K562 (cell line): Measurements from ENCODE around the gene CTPS1. TPM values are rescaled to one million over a fixed set of nuclear protein-coding genes. Genes with fewer than 3 reads are reported as not detected.

Experiments
- CEBPB ChIP-seq: fragments of 450-650 bp; IDR thresholded peaks from 2 replicates; pipeline ENCODE4 v1.6.1; 2016; ENCODE audit warnings: missing genetic modification characterization, missing compliant biosample characterization
- CSDE1 ChIP-seq, 2 experiments: fragments of 450-650 bp; IDR thresholded peaks; 2 replicates each; pipeline ENCODE4 v1.6.1; 2016; ENCODE audit warnings: mild to moderate bottlenecking in 1 of 2
- KDM2B ChIP-seq: fragments of 250-450 bp; sonication (Bioruptor Pico); IDR thresholded peaks from 2 replicates; pipeline ENCODE4 v1.8.0; 2021; ENCODE audit warnings: mild to moderate bottlenecking, moderate library complexity
- MAFF ChIP-seq: IDR thresholded peaks from 2 replicates; pipeline ENCODE4 v1.6.1; 2012; ENCODE audit warnings: low read length, improper control_type of control experiment
- MAFK ChIP-seq: IDR thresholded peaks from 2 replicates; pipeline ENCODE4 v1.6.1; 2011; ENCODE audit warnings: low read length, improper control_type of control experiment
- PTTG1 ChIP-seq: fragments of 450-650 bp; IDR thresholded peaks from 2 replicates; pipeline ENCODE4 v1.6.1; 2016; ENCODE audit warnings: low read depth, mild to moderate bottlenecking, missing genetic modification characterization, missing compliant biosample characterization
- RB1 ChIP-seq: fragments of 450-650 bp; IDR thresholded peaks from 2 replicates; pipeline ENCODE4 v1.6.1; 2017; ENCODE audit warnings: low read depth, mild to moderate bottlenecking
- TEAD1 ChIP-seq, 2 experiments: fragments of 450-650 bp in 1 of 2; sonication (generic) in 1 of 2; formaldehyde crosslinking; IDR thresholded peaks; 2 replicates each; pipeline versions ENCODE4 v1.4.0 to v1.8.0; 2020 to 2022; ENCODE audit warnings: mild to moderate bottlenecking in 2 of 2, missing genetic modification reagents in 1 of 2
- TSC22D4 ChIP-seq: fragments of 450-650 bp; IDR thresholded peaks from 2 replicates; pipeline ENCODE4 v1.6.1; 2016; ENCODE audit warnings: missing genetic modification characterization, missing biosample characterization, control low read depth
- ZNF175 ChIP-seq: fragments of 200-800 bp; sonication (Bioruptor generic); IDR thresholded peaks from 2 replicates; pipeline ENCODE4 v1.6.1; 2016; ENCODE audit warnings: low read depth, mild to moderate bottlenecking, missing genetic modification characterization, missing compliant biosample characterization
- ZNF347 ChIP-seq: fragments of 450-650 bp; formaldehyde crosslinking; IDR thresholded peaks from 2 replicates; pipeline ENCODE4 v1.4.0; 2020; ENCODE audit warnings: low read depth, mild to moderate bottlenecking, moderate library complexity
- polyA plus RNA-seq, 8 experiments: library from polyadenylated mRNA; depleted of rRNA in 4 of 8; stranded (reverse) in 5 of 8; unstranded in 3 of 8; fragments of >200 nt; fragmentation: Nextera tagmentation in 2 of 8; fragmentation: Illumina TruSeq in 1 of 8; extraction: Ambion mirVana in 2 of 8; extraction: Trizol in 1 of 8; gene quantifications; 2 replicates each; pipeline versions ENCODE4 v1.2.1 to v1.2.3, GENCODE V29; 2011 to 2014; ENCODE audit warnings: inconsistent platforms in 1 of 8, missing spikeins in 1 of 8
- total RNA-seq, 7 experiments: library from RNA; depleted of rRNA in 6 of 7; stranded (reverse); fragments of >200 nt in 6 of 7; fragmentation: Illumina TruSeq in 2 of 7; extraction: Trizol in 2 of 7; gene quantifications; 2 replicates each; pipeline versions ENCODE4 v1.2.1 to v1.2.3, GENCODE V29; 2011 to 2021; ENCODE audit warnings: low replicate concordance in 1 of 7
- TF ChIP-seq, protein P1 (sequence below), 3 experiments: fragments of 200-800 bp in 1 of 3; fragments of 250-450 bp in 1 of 3; fragments of 450-650 bp in 1 of 3; sonication (Bioruptor Pico) in 1 of 3; sonication (Bioruptor generic) in 1 of 3; formaldehyde crosslinking in 1 of 3; IDR thresholded peaks; 2 replicates each; pipeline versions ENCODE4 v1.6.1 to v1.8.0; 2016 to 2022; ENCODE audit warnings: mild to moderate bottlenecking in 2 of 3, missing genetic modification characterization in 2 of 3, missing compliant biosample characterization in 1 of 3, moderate library complexity in 1 of 3
- TF ChIP-seq, protein P2 (sequence below): IDR thresholded peaks from 2 replicates; pipeline ENCODE4 v1.6.1; 2011; ENCODE audit warnings: borderline replicate concordance, low read depth, mild to moderate bottlenecking, moderate library complexity, low read length; ENCODE audit not compliant: insufficient read depth, poor library complexity, severe bottlenecking
- TF ChIP-seq, protein P3 (sequence below): fragments of 450-650 bp; formaldehyde crosslinking; IDR thresholded peaks from 2 replicates; pipeline ENCODE4 v1.4.0; 2022; ENCODE audit warnings: missing genetic modification characterization
- TF ChIP-seq, protein P4 (sequence below): sonication (generic); formaldehyde crosslinking; IDR thresholded peaks from 2 replicates; pipeline ENCODE4 v1.8.1; 2023; ENCODE audit warnings: mild to moderate bottlenecking, missing genetic modification reagents

CTPS1 gene
- total and polyA plus RNA-seq, 9 of the 15 experiments (the other 6 are each of a cell fraction or from before 2014, with no cell fraction given), result 44.4 to 164 (median 87.7) TPM

DNA sequence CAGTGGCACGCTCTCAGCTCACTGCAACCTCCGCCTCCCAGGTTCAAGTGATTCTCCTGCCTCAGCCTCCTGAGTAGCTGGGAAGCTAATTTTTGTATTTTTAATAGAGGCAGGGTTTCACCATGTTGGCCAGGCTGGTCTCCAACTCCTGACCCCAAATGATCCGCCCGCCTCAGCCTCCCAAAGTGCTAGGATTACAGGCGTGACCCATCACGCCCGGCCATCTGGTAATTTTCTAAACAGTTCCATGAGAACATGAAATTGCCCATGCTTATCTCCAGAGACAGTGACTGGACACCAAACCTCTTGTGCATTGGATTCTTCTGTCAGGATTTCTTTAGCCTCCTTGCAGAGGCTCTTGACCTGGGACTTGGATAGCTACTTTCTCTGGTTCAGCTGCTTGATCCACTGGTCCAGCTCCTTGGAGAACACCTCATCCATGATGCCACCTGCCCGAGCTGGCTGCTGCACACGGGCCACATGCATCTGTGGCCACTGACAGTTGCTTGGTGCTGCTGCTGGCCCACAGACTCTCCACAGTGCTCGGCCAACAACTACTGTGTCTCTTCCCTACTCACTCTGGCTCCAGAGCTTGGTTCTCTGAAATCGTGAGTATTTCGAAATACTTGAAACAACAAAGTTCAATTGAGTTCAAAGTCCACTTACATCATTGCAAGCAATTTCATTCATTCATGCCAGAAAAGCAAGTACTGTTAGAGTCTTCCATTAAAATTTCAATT, 40.0 kb upstream of the CTPS1 start (continued):
- TF ChIP-seq, protein P1, sequence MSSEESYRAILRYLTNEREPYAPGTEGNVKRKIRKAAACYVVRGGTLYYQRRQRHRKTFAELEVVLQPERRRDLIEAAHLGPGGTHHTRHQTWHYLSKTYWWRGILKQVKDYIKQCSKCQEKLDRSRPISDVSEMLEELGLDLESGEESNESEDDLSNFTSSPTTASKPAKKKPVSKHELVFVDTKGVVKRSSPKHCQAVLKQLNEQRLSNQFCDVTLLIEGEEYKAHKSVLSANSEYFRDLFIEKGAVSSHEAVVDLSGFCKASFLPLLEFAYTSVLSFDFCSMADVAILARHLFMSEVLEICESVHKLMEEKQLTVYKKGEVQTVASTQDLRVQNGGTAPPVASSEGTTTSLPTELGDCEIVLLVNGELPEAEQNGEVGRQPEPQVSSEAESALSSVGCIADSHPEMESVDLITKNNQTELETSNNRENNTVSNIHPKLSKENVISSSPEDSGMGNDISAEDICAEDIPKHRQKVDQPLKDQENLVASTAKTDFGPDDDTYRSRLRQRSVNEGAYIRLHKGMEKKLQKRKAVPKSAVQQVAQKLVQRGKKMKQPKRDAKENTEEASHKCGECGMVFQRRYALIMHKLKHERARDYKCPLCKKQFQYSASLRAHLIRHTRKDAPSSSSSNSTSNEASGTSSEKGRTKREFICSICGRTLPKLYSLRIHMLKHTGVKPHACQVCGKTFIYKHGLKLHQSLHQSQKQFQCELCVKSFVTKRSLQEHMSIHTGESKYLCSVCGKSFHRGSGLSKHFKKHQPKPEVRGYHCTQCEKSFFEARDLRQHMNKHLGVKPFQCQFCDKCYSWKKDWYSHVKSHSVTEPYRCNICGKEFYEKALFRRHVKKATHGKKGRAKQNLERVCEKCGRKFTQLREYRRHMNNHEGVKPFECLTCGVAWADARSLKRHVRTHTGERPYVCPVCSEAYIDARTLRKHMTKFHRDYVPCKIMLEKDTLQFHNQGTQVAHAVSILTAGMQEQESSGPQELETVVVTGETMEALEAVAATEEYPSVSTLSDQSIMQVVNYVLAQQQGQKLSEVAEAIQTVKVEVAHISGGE (CRISPR knock-in tag; IDR thresholded peaks at IDR 0.05), result peak in 1 of 3 experiments; percentile 39; a peak in 1 of 6 replicates
- TF ChIP-seq, protein P2, sequence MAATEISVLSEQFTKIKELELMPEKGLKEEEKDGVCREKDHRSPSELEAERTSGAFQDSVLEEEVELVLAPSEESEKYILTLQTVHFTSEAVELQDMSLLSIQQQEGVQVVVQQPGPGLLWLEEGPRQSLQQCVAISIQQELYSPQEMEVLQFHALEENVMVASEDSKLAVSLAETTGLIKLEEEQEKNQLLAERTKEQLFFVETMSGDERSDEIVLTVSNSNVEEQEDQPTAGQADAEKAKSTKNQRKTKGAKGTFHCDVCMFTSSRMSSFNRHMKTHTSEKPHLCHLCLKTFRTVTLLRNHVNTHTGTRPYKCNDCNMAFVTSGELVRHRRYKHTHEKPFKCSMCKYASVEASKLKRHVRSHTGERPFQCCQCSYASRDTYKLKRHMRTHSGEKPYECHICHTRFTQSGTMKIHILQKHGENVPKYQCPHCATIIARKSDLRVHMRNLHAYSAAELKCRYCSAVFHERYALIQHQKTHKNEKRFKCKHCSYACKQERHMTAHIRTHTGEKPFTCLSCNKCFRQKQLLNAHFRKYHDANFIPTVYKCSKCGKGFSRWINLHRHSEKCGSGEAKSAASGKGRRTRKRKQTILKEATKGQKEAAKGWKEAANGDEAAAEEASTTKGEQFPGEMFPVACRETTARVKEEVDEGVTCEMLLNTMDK, result no peak
- no peak for TF ChIP-seq CSDE1 (IDR thresholded peaks at IDR 0.05)
- 0 out of 2 replicates have a peak, but pooled peaks have one; percentile 11 for TF ChIP-seq RB1
- no peak for TF ChIP-seq PTTG1 (tag)
- TF ChIP-seq KDM2B (CRISPR knock-in tag), result no peak
- TF ChIP-seq, protein P3, sequence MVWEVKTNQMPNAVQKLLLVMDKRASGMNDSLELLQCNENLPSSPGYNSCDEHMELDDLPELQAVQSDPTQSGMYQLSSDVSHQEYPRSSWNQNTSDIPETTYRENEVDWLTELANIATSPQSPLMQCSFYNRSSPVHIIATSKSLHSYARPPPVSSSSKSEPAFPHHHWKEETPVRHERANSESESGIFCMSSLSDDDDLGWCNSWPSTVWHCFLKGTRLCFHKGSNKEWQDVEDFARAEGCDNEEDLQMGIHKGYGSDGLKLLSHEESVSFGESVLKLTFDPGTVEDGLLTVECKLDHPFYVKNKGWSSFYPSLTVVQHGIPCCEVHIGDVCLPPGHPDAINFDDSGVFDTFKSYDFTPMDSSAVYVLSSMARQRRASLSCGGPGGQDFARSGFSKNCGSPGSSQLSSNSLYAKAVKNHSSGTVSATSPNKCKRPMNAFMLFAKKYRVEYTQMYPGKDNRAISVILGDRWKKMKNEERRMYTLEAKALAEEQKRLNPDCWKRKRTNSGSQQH (CRISPR knock-in tag), result no peak
- peak; percentile 97 for TF ChIP-seq CEBPB
- TF ChIP-seq TSC22D4 (tag), result no peak
- no peak for TF ChIP-seq TEAD1 (CRISPR knock-in tag; IDR thresholded peaks at IDR 0.05)
- TF ChIP-seq, protein P4, sequence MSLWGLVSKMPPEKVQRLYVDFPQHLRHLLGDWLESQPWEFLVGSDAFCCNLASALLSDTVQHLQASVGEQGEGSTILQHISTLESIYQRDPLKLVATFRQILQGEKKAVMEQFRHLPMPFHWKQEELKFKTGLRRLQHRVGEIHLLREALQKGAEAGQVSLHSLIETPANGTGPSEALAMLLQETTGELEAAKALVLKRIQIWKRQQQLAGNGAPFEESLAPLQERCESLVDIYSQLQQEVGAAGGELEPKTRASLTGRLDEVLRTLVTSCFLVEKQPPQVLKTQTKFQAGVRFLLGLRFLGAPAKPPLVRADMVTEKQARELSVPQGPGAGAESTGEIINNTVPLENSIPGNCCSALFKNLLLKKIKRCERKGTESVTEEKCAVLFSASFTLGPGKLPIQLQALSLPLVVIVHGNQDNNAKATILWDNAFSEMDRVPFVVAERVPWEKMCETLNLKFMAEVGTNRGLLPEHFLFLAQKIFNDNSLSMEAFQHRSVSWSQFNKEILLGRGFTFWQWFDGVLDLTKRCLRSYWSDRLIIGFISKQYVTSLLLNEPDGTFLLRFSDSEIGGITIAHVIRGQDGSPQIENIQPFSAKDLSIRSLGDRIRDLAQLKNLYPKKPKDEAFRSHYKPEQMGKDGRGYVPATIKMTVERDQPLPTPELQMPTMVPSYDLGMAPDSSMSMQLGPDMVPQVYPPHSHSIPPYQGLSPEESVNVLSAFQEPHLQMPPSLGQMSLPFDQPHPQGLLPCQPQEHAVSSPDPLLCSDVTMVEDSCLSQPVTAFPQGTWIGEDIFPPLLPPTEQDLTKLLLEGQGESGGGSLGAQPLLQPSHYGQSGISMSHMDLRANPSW, result no peak
- TF ChIP-seq ZNF347 (CRISPR knock-in tag), result no peak
- 0 out of 2 replicates have a peak, but pooled peaks have one; percentile 2 for TF ChIP-seq MAFK
- TF ChIP-seq ZNF175 (CRISPR knock-in tag), result no peak
- peak; percentile 8; the same call in 1 of the 2 replicates for TF ChIP-seq MAFF
